GM12878 (cell line): ENCODE results near the gene PHACTR3. TPM values are rescaled to one million over a fixed set of nuclear protein-coding genes. Genes with fewer than 3 reads are reported as not detected.

Experiments used
- ATAC-seq: fragments of 200-7000 bp; cut with Tn5 transposase; 3 replicates; pipeline ENCODE4 v1.9.1; 2020; ENCODE audit warnings: mild to moderate bottlenecking, moderate library complexity
- BruUV-seq: library from RNA; stranded (reverse); fragments of 400-500 nt; replicated peaks from 2 replicates; lab custom pipeline; 2021; lab: Mats Ljungman, UMichigan
- CTCF ChIA-PET: fragments of 300-600 bp; sonication (Branson Sonifier 250); formaldehyde crosslinking; extraction: SDS; loops from one replicate; lab custom pipeline; 2021; ENCODE audit warnings: inconsistent platforms; lab: Yijun Ruan, JAX
- POLR2A ChIA-PET: fragments of 350-600 bp; formaldehyde crosslinking; extraction: SDS; loops from one replicate; lab custom pipeline; 2021; ENCODE audit warnings: inconsistent platforms; lab: Charles Lee
- RAD21 ChIA-PET: fragments of 300-600 bp; sonication (Branson Sonifier 250); formaldehyde crosslinking; loops from one replicate; lab custom pipeline; 2023; ENCODE audit warnings: antibody characterized with exemption; ENCODE audit not compliant: unreplicated experiment; lab: Charles Lee
- SMC1A ChIA-PET: fragments of 300-600 bp; sonication (Branson Sonifier 250); formaldehyde crosslinking; loops from one replicate; lab custom pipeline; 2023; ENCODE audit not compliant: unreplicated experiment, uncharacterized antibody; lab: Charles Lee
- DNase-seq: peaks from one replicate; pipeline ENCODE4 v3.0.0-alpha.2; 2011; ENCODE audit warnings: low read depth, low spot score
- FAIRE-seq: peaks from 3 replicates; lab custom pipeline; 2011; peaks lifted over from hg19 to GRCh38; lab: Jason Lieb, UNC
- H2AFZ ChIP-seq: 2 replicates; pipeline ENCODE4 v1.6.0; 2011; ENCODE audit warnings: low read depth, low read length, control low read depth; ENCODE audit not compliant: control insufficient read depth
- H3K27ac ChIP-seq: 2 replicates; pipeline ENCODE4 v1.5.1; 2011; ENCODE audit warnings: control low read depth; ENCODE audit not compliant: control insufficient read depth, insufficient read depth
- H3K27me3 ChIP-seq, 2 experiments: replicated peaks in 1 of 2; 2 replicates each; pipeline versions ENCODE4 v1.6.0 to v1.6.1; 2011; ENCODE audit warnings: low read length in 1 of 2; ENCODE audit not compliant: control insufficient read depth in 2 of 2, insufficient read depth in 2 of 2
- H3K36me3 ChIP-seq, 2 experiments: 2 replicates each; pipeline ENCODE4 v1.5.1; 2011; ENCODE audit warnings: low read length in 1 of 2; ENCODE audit not compliant: control insufficient read depth in 2 of 2, insufficient read depth in 2 of 2
- H3K4me1 ChIP-seq: 2 replicates; pipeline ENCODE4 v1.6.1; 2011; ENCODE audit warnings: mild to moderate bottlenecking, low read length, moderate library complexity, mixed read lengths; ENCODE audit not compliant: control insufficient read depth, insufficient read depth
- H3K4me2 ChIP-seq: 2 replicates; pipeline ENCODE4 v1.6.0; 2011; ENCODE audit warnings: control low read depth; ENCODE audit not compliant: control insufficient read depth, insufficient read depth
- H3K4me3 ChIP-seq: fragments of 200-600 bp; sonication (generic); 2 replicates; pipeline ENCODE4 v1.5.1; 2016
- H3K79me2 ChIP-seq: 2 replicates; pipeline ENCODE4 v1.6.0; 2011; ENCODE audit warnings: low read length; ENCODE audit not compliant: control insufficient read depth, insufficient read depth
- H3K9ac ChIP-seq: 2 replicates; pipeline ENCODE4 v1.8.0; 2011; ENCODE audit warnings: low read length, control low read depth, mixed read lengths; ENCODE audit not compliant: control insufficient read depth, insufficient read depth
- H3K9me3 ChIP-seq: replicated peaks from 3 replicates; pipeline ENCODE4 v1.5.1; 2011; ENCODE audit warnings: mild to moderate bottlenecking, low read length; ENCODE audit not compliant: control insufficient read depth, insufficient read depth
- H4K20me1 ChIP-seq: 2 replicates; pipeline ENCODE4 v1.6.0; 2011; ENCODE audit not compliant: control insufficient read depth, insufficient read depth
- BCLAF1 ChIP-seq: fragments of 450-650 bp; IDR thresholded peaks from 2 replicates; pipeline ENCODE4 v1.6.1; 2017; ENCODE audit warnings: antibody characterized with exemption, mild to moderate bottlenecking, moderate library complexity
- BMI1 ChIP-seq: fragments of 450-650 bp; IDR thresholded peaks from 2 replicates; pipeline ENCODE4 v1.6.1; 2016; ENCODE audit warnings: mild to moderate bottlenecking, moderate library complexity, borderline replicate concordance
- CBX5 ChIP-seq: sonication (generic); IDR thresholded peaks from 2 replicates; pipeline ENCODE4 v1.6.1; 2016; ENCODE audit warnings: low read depth, moderate library complexity, mild to moderate bottlenecking, inconsistent platforms
- IRF4 ChIP-seq: IDR thresholded peaks from 2 replicates; pipeline ENCODE4 v1.6.1; 2011; ENCODE audit warnings: low read depth, low read length
- LARP7 ChIP-seq: fragments of 450-650 bp; IDR thresholded peaks from 2 replicates; pipeline ENCODE4 v1.6.1; 2017; ENCODE audit warnings: mild to moderate bottlenecking
- MEF2A ChIP-seq: IDR thresholded peaks from 2 replicates; pipeline ENCODE4 v1.6.1; 2011; ENCODE audit warnings: low read depth, mild to moderate bottlenecking, low read length, moderate library complexity; ENCODE audit not compliant: insufficient read depth
- NR2C1 ChIP-seq: fragments of 450-650 bp; IDR thresholded peaks from 2 replicates; pipeline ENCODE4 v1.6.1; 2017; ENCODE audit warnings: antibody characterized with exemption, mild to moderate bottlenecking, moderate library complexity
- PAX8 ChIP-seq: fragments of 450-650 bp; IDR thresholded peaks from 2 replicates; pipeline ENCODE4 v1.6.1; 2017; ENCODE audit warnings: mild to moderate bottlenecking, moderate library complexity
- PML ChIP-seq: IDR thresholded peaks from 2 replicates; pipeline ENCODE4 v1.6.1; 2012; ENCODE audit warnings: low read length, inconsistent platforms
- RFX5 ChIP-seq: IDR thresholded peaks from 2 replicates; pipeline ENCODE4 v1.6.1; 2011; ENCODE audit warnings: low read depth, low read length, improper control_type of control experiment
- STAT3 ChIP-seq: IDR thresholded peaks from 2 replicates; pipeline ENCODE4 v1.6.1; 2011; ENCODE audit warnings: low read depth, low read length, improper control_type of control experiment
- YBX1 ChIP-seq: fragments of 450-650 bp; IDR thresholded peaks from 2 replicates; pipeline ENCODE4 v1.6.1; 2016; ENCODE audit warnings: antibody characterized with exemption
- WGBS: methylation state at CpG from one replicate; pipeline ENCODE4 v1.1.6; 2016; ENCODE audit warnings: low lambda C conversion rate; ENCODE audit not compliant: insufficient replicate concordance, insufficient coverage; ENCODE audit errors: missing lambda C conversion rate; 5-methylcytosine and 5-hydroxymethylcytosine counted together
- in situ Hi-C: fragments of 300-500 bp; cut with MboI; formaldehyde crosslinking; loops from 9 replicates; pipeline ENCODE4 v1.14.3; 2018; ENCODE audit warnings: mixed read lengths
- intact Hi-C: fragments of 100-400 bp; cut with micrococcal nuclease; formaldehyde crosslinking; loops from one replicate; pipeline ENCODE4 v1.14.2; 2022; ENCODE audit not compliant: unreplicated experiment
- polyA plus RNA-seq, 11 experiments: library from polyadenylated mRNA; depleted of rRNA in 4 of 11; unstranded in 6 of 11; stranded (reverse) in 5 of 11; fragments of >200 nt; fragmentation: Nextera tagmentation in 4 of 11; fragmentation: Illumina TruSeq in 1 of 11; extraction: Ambion mirVana in 4 of 11; extraction: Trizol in 1 of 11; gene quantifications; 1 replicate in 1 of 11; 2 replicates in 10 of 11; pipeline versions ENCODE4 v1.2.1 to v1.2.3, GENCODE V29; 2011 to 2016; ENCODE audit warnings: inconsistent platforms in 2 of 11, missing spikeins in 2 of 11, low read depth in 1 of 11
- total RNA-seq, 4 experiments: library from RNA; depleted of rRNA in 3 of 4; stranded (reverse); fragments of >200 nt in 3 of 4; fragmentation: Illumina TruSeq in 1 of 4; extraction: Trizol in 1 of 4; gene quantifications; 2 replicates each; pipeline versions ENCODE4 v1.2.1 to v1.2.3, GENCODE V29; 2013 to 2021

The PHACTR3 gene
- total and polyA plus RNA-seq, 10 of the 15 experiments (the other 5 are each of a cell fraction or from before 2014, with no cell fraction given) = 0.17 to 2.7 (median 0.27) TPM; not detected in 1

- Histone ChIP-seq H2AFZ (no peak overlapping the region), H3K27ac (no peak overlapping the region), H3K9ac (no peak overlapping the region), H3K4me1 (no peaks in the 10 kb centered on the region), H3K4me2 (no peak overlapping the region), H3K4me3 (no peak overlapping the region), H3K79me2 (no peaks in the 10 kb centered on the region), H3K36me3 (no peaks in the 10 kb centered on the region), H3K9me3 (no peaks in the 10 kb centered on the region), H4K20me1 (no peaks in the 10 kb centered on the region)
- SMC1A ChIA-PET = interaction anchor here (1.6 kb wide), 1 partner anchor 37 kb away, joined by 3 read pairs; no protein-coding TSS in a partner anchor
- POLR2A ChIA-PET = no interaction called here
- in situ Hi-C loops (loop anchor here (25.0 kb wide), 1 partner anchor 1251 kb away; no protein-coding TSS in a partner anchor), intact Hi-C loops (no loop called here)
- DNase-seq (no peak), FAIRE-seq (no peak)
- RAD21 ChIA-PET = no interaction called here
- 48% methylated on average over 17 of the region's 18 CpGs for WGBS
- CTCF ChIA-PET = no interaction called here
- TF ChIP-seq PML = no peak
- no peak for TF ChIP-seq YBX1
- no peak for TF ChIP-seq BMI1
- no peak for TF ChIP-seq NR2C1
- no peak for TF ChIP-seq BCLAF1
- TF ChIP-seq MEF2A = no peak
- no peak for TF ChIP-seq IRF4
- TF ChIP-seq CBX5 = no peak
- no peak for TF ChIP-seq RFX5
- TF ChIP-seq PAX8 = no peak
- TF ChIP-seq LARP7 = no peak
- no peak for TF ChIP-seq STAT3
- TF ChIP-seq, all 136 proteins: peak for 0
- H3K27me3 ChIP-seq = no peaks in the 10 kb centered on the region; a peak in 1 of 4 replicates
- BruUV-seq = no TSS peak
- no peak for ATAC-seq
Measured at GRCh38 chr20:59813126-59813947, 209.0 kb downstream of the PHACTR3 start.
